Cortex of kidney (tissue), 1 donor: ENCODE measurements around the gene MFRP.

Experiments
- DNase-seq: peaks from one replicate; lab custom pipeline; 2025; lab: John Stamatoyannopoulos, UW

The MFRP gene

DNA sequence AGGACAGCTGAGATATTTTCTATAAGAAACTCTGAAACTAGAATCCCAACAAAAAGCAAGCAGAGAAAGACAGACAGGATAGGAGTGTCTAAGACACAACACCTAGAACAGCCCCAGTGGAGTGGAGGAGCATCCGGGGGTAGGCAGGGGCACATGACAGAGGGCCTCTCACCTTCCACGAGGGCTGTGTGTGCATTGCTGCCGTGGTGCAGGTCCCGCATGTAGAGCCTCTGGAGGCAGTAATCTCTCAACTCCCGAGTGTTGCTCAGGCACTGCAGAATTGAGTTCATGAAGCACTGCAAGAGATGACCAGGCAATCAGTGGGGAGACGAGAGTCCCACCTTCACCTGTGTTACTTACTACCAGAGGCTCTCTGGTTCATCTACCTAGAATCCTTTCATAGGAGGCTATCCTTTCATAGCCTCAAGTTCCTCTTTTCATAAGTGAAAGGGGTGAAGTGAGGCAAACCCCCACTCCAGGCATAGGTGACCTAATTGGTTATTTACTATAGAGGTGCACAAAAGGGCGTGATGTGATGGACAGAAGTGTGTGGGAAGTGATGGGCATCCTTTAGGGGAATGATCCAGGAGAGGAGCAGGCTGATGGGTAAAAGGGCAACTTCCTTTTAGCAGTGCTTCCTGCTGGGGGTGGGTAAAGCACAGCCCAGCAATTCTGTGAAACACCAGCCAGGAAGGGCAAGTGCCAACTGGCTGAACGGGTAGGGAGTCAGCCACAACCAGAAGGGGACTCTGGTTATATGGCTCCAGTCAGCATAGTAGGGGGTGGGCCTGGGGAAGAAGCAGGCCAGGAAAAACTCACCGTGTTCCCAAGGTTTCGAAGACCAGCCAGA, 13.1 kb upstream of the MFRP start:
- no peak for DNase-seq

DNA sequence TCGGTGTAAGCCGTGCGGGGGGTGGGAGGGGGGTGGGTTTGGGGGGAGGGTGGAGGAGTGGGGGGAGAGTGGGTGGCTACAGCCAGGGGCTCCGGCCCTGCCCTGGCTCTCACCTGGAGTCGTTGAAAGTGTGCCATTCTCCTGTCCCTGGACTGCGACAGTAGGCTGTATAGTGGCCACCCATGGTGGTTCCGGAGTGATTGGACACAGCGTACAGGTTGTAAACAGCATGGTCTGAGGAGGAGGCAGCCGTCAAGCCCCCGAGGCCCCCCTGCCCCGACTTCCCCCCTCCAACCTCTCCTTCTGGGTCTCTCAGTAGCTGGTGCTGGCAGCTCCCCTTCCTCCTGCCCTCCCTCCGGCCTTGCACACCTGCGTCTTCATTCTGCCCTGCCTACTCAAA, 10.6 kb upstream of the MFRP start:
- DNase-seq = no peak

GRCh38 chr11:119356349-119357031, 10.0 kb upstream of the MFRP start:
- DNase-seq = no peak

GRCh38 chr11:119355091-119355843, 8.8 kb upstream of the MFRP start:
- no peak for DNase-seq

DNA sequence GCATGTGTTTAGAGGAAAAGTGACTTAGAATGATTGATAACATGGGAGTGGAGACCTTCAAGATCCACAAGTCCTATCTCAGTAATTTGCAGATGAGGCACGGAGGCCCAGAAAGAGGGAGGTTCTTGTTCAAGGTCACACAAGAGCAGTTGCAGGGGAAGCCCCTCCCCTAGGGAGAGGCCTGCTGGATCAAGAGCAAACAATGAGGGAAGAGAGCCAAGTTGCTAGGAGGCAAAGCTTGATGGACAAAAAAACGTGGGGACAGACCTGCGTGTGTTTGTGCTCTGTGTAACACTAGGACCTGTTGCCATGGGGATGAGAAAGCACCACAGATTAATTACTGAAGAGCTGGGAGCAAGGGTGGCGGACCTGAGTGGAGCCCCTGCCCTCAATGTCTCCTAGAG, 6.4 kb upstream of the MFRP start:
- no peak for DNase-seq

DNA sequence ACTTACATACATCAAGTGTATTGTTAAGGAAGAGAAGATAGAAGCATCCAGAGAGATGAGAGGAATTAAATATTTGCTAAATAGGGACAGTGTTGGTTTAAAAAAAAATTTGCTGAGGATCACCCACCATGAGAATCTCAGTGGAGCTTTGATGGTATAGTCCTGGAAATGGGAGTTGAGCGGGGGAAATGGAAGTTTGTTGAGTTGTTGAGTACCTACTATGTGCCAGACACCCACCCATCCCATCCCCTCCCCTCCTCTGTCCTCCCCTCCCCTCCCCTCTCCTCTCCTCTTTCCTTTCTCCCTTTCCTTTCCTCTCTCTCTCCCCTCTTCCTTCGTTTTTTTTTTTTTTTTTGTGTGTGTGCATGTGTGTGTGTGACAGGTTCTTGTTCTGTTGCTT, 4.7 kb upstream of the MFRP start:
- no peak for DNase-seq

DNA sequence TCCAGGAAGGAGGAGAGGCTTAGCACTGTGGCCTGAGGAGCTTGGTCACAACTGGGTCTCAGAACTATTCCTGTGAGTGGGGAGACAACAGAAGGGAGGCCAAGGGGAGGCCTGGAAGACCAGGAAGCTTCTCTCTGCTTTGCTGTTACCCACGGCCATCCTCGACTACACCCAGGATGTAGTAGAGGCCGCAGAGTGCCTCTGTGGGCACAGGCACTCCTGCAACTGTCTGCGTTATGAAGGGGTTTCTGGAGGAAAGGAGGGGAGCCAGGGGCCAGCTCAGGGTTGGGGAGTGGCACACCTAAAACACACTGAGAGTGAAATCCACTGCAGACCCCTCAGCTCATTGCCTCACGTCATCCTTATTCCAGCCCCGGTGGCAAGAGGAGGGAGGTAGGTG, 3.8 kb upstream of the MFRP start:
- DNase-seq = no peak

DNA sequence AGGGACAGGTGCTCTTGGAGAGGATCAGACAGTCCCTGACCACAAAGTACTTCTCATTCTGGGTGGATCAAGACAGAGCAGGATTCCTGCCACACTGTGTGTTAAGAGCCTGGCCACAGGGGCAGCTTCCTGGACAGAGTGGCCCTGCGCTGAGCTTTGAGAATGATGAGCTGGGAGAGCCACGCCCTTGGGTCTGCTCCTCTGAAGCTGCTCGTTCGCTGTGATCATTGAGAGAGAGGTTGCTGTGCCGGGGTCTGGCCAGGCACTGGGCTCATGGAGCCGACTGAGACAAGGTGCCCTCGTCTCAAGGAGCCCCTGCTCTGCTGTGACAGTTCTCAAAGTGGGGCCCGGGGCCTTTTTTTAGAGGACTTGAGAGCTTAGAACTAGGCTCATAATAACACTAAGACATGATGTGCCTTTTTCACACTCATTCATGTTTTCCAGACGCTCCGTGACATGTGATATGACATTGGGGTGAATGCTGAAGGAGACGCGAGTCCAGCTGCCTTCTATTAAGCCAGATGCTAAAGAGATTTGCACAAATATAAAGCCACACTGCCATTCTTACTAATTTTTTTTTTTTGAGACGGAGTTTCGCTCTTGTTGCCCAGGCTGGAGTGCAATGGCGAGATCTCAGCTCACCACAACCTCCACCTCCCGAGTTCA, 1.6 kb upstream of the MFRP start:
- DNase-seq = no peak

GRCh38 chr11:119347242-119347641, 737 bp upstream of the MFRP start:
- DNase-seq = no peak

DNA sequence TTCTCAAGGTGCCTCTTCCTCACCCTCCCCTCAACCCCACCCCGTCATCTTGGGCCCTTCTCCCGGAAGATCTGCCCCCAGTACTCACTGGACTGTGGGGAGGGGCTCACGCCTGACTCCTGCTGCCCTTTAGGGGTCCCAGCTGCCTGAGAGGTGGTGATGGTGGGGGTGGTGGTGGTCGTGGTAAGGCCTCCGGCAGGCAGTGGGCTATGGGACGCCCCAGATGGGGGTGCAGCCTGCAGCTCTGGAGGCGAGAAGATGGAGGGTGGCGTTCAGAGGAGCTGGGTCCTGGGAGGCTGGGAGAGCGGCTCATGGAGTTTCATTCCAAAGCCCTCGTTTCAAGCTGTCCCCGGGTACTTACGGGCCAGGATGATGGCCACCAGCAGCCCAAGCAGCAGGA, 820 bp downstream of the MFRP start:
- DNase-seq = no peak

GRCh38 chr11:119344291-119345010, 2.1 kb downstream of the MFRP start:
- DNase-seq = no peak

DNA sequence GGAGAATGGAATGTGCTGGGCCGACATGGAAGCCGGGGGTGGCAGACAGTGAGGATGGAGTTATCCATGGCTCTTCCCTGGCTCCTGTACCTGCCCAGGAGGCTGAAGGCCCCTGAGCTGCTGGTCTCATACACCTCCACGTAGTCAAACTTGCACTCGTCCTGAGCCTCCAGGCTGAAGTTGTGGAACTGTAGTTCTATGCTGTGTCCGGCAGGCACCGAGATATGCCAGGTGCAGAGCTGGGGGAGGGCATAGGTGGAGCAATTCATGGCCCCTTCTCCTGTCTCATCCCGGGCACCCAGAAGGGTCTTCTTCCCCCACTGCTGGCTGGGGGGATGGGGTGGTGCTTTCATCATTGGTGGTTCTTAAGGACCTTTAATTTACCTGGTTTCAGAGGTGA, 2.8 kb downstream of the MFRP start:
- DNase-seq = no peak

DNA sequence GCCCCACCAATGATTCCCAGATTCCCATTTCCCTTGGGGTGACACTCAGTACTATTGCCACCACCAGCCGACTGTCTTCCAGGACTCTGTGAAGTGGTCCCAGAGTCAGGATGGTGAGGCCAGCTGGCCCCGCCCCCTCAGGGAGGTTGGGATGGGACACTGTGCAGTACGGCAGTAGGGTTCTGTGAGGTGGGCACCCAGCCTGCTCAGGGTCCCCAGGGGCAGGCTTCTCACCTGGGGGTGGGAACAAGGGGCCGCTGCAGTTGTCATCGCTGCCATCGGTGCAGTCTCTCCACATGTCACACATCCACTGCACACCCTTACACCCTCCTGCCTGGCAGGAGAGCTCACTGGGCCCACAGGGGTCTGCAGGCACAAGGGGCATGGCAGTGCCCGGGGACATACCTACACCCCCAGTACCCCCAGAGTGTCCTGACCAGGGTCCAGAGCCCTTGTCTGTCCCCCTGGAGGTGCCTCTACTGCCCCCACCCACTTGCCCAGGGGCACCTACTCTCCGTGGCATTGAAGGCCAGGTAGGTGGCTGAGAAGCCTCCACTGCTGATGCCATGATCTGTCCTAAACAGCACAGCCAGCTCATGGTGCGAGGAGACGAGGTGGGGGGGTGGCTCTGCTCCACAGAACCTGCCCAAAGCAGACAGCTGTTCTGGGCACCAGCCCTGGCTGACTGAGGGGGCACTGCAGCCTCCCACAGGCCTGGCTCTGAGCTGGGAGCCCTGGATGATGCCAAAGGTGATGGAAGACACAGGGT, 4.0 kb downstream of the MFRP start:
- DNase-seq = no peak

- DNase-seq = no peak
These were observed 4.5 kb downstream of the MFRP start for GRCh38 chr11:119342023-119342300.

GRCh38 chr11:119341222-119342022, 5.1 kb downstream of the MFRP start:
- no peak for DNase-seq

- no peak for DNase-seq
These were observed 5.9 kb downstream of the MFRP start, which contains the start of gene C1QTNF5 for GRCh38 chr11:119340335-119341221. Gene C1QTNF5 (minus strand): TSS chr11:119340883. CDS start chr11:119340397, 486 bp downstream.

GRCh38 chr11:119339589-119340334, 6.7 kb downstream of the MFRP start:
- DNase-seq = no peak

GRCh38 chr11:119338965-119339588, 7.4 kb downstream of the MFRP start:
- no peak for DNase-seq
